GM10266 (cell line): ENCODE results near the gene DAZAP1.
A peak's percentile ranks its signal among the peaks of the same experiment; 100 is the strongest.

ENCODE experiments used
- DNase-seq: peaks from one replicate; pipeline ENCODE4 v3.0.0; 2012; ENCODE audit errors: extremely low spot score
- TF ChIP-seq, protein P1 (sequence below): IDR thresholded peaks from 2 replicates; pipeline ENCODE4 v1.5.1; 2012; ENCODE audit warnings: mild to moderate bottlenecking, low read depth; ENCODE audit not compliant: control insufficient read depth, insufficient read depth; ENCODE audit errors: missing control alignments

Gene DAZAP1

DNA sequence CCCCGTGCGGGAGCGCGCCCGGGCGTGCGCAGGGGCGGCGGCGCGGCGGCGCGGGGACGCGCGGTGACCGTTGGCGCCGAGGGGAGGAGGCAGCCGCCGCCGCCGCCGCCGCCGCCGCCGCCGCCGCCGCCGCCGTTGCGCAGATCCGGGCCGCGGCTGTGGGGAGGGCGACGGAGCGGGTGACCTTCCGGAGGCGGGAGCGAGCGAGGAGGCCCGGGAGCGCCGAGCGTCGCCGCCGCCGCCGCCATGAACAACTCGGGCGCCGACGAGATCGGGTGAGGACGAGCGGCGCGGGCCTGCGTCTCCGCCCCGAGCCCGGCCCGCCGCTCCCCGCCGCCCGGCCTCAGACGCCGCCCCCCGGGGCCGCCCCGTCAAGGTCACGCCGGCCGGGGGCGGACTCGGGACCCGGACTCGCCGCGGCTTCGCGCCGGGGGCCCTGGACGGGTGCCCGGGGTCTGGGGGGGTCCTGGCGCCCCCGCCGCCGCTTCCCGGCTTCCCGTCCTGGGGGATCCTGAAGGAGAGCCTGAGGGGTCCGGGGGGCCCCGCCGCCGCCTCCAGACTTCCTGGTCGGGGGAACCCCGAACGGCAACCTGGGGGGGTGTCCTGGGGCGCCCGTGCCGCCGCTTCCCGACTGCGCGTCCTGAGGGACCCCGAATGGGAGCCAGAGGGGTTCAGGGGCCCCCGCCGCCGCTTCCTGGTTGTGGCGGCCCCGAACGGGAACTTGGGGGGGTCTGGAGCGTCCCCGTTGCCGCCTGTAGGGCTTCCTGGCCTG lies at the start of gene DAZAP1:
DAZAP1 (plus strand) TSS at position 59 of the 772 bp plus-strand sequence; CDS start at position 247, 188 bp downstream.
- TF ChIP-seq, protein P1, sequence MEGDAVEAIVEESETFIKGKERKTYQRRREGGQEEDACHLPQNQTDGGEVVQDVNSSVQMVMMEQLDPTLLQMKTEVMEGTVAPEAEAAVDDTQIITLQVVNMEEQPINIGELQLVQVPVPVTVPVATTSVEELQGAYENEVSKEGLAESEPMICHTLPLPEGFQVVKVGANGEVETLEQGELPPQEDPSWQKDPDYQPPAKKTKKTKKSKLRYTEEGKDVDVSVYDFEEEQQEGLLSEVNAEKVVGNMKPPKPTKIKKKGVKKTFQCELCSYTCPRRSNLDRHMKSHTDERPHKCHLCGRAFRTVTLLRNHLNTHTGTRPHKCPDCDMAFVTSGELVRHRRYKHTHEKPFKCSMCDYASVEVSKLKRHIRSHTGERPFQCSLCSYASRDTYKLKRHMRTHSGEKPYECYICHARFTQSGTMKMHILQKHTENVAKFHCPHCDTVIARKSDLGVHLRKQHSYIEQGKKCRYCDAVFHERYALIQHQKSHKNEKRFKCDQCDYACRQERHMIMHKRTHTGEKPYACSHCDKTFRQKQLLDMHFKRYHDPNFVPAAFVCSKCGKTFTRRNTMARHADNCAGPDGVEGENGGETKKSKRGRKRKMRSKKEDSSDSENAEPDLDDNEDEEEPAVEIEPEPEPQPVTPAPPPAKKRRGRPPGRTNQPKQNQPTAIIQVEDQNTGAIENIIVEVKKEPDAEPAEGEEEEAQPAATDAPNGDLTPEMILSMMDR, result no peak
- DNase-seq, result no peak

DNA sequence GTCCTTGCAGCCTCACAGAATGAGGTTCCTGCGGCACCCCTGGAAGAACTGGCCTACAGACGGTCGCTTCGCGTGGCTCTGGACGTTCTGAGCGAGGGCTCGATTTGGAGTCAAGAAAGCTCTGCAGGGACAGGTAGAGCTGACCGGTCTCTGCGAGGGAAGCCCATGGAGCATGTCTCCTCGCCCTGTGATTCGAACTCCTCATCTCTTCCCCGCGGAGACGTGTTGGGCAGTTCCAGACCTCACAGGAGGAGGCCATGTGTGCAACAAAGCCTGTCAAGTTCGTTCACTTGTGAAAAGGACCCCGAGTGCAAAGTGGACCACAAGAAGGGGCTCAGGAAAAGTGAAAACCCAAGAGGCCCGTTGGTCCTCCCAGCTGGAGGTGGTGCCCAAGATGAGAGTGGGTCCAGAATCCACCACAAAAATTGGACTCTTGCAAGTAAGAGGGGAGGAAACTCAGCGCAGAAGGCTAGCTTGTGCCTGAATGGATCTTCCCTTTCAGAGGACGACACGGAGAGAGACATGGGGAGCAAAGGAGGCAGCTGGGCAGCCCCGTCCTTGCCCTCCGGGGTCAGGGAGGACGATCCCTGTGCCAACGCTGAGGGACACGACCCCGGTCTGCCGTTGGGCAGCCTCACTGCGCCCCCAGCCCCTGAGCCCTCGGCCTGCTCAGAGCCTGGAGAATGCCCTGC lies 47.1 kb upstream of the DAZAP1 start:
- DNase-seq, result no peak

DNA sequence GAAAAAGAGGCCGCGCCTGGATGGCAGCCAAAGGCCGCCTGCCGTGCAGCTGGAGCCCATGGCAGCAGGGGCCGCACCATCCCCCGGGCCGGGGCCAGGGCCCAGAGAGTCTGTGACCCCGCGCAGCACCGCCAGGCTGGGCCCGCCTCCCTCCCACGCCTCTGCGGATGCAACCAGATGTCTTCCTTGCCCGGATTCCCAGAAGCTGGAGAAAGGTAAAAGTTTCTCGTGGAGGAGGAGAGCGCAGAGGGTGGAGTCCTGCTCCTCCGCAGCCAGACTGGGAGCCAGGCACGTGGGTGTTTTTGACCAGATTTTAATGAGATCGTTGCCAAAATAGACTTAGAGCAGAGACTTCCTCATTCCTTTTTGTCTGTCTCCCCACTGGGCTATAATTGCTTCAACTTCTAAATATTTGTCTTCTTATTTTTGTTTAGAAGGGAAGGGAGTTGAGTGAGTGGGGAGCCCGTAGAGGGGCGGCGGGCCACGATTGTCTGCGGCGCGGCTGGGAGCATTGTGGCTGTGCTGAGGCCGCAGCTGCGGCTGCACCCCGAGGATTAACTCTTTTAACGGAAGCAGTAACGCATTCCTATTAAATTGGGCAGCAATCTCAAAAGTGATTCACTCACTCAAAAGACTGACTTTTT lies 46.4 kb upstream of the DAZAP1 start:
- TF ChIP-seq, protein P1, result no peak
- no peak for DNase-seq

More for the DNA sequence above, 47.1 kb upstream of the DAZAP1 start:
- TF ChIP-seq, protein P1, result no peak

DNA sequence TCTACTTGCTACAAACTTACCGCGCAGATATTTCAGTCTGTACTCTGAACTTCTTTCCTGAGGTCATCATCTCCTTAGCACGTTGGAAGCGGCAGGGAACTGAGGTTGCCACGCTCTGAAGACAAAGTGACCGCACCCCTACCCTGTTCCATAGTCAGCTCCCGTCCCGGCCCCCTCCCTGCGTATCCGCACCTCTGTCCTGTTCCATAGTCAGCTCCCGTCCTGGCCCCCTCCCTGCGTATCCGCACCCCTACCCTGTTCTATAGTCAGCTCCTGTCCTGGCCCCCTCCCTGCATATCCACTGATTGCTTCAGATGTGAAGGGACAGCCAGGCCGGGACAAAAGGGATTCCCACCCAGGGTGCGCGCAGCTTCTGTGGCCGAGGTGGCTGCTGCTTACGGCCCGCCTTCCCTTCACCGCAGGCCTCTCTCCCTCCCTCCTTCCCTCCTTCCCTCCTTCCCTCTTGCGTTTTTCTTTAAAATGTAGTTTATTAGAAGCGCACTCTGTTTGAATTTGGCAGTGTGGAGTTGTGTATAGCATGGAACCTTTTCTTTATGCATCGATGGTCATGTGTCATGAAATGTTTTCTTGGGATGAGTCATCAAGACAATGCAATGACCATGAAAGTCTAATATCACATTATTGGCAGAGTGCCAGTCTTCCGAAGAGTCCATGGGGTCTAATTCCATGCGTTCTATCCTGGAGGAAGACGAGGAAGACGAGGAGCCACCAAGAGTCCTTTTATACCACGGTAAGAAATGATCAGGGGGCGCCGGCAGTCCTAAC lies 45.6 kb upstream of the DAZAP1 start:
- TF ChIP-seq, protein P1, result no peak

DNA sequence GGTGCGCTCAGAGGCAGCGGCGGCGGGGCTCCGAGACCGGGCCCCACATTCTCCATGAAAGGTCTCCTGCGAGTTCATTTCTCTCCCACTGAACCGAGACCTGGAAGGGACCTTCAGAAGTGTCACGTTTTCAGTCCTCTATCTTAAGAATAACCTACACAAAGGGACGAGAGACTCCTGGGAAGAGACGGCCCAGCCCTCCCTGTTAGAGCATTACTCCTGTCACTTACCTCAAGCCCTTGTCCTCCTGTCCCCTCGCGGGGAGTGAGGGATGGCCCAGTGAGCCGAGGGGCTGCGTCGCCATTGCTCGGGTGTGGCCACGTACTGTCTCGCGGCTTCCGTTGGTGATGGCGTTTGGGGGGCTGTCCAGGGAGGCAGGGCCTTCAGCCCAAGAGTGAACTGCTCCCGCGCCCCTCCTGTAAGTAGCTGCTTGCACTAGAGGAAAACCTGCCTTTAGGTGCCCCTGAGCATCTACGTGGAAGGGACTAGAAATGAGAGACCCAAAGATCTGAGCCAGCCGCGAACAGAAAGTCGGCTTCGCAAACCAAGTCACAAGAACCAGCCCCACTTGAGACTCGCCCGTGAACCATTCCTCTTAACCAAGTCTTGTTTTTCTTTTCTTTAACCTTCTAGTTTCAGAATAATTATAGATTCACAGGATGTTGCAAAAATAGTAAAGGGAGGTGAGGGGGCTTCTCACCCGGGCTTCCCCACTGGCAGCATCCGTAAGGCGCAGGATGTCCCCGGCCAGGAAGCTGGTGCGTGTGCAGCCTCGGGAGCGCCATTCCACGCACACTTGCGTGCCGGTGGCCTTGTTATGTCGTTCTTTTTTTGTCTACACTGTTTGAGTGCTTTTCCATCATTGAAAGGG lies 44.8 kb upstream of the DAZAP1 start:
- DNase-seq, result peak; percentile 55

More for the DNA sequence above, 45.6 kb upstream of the DAZAP1 start:
- DNase-seq, result peak; percentile 64

More for the DNA sequence above, 44.8 kb upstream of the DAZAP1 start:
- TF ChIP-seq, protein P1, result no peak
